ENCODE measurements around the gene PDE8A. TPM values are rescaled to one million over a fixed set of nuclear protein-coding genes. Genes with fewer than 3 reads are reported as not detected.
"Not testable (repeated sequence)": the region's sequence is repeated elsewhere in the genome, so short reads cannot be mapped to it uniquely, and the experiment has no call there.

The PDE8A gene
- total RNA-seq, 1 donor from 2014 or later, result 14.9 TPM

DNA sequence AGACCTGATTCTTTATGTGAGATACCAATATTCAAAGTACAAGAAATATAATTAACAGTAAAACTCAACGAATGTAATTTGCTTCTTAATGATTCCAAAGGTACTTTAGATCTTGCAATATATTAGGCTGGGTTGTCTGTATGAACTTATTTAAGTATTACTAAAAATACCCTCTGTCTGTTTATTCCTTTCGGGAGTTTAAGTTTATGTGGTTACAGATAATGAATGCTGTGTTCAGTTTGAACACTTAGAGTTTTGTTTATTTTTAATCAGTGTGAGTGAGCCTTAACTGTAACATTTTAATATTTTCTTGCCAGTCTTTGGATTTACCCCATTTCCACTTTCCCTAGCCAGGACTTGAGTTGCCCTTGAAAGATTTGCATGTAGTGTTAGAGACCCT lies 3.5 kb downstream of the PDE8A start:
- intact Hi-C loops (cut with micrococcal nuclease), result no loop called here
- DNase-seq, result no peak
- no peak for ATAC-seq

DNA sequence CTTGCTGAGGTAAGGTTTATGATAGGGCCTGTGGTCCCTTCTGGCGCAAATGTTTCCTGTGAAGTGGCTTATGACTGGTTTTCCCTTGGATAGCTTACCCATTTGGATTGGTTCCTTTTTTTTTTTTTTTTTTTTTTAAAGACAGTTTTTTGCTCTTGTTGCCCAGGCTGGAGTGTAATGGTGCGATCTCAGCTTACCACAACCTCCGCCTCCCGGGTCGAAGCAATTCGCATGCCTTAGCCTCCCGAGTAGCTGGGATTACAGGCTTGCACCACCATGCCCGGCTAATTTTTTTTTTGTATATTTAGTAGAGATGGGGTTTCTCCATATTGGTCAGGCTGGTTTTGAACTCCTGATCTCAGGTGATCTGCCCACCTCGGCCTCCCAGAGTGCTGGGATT lies 5.7 kb downstream of the PDE8A start:
- intact Hi-C loops (cut with micrococcal nuclease); ATAC-seq: not testable (repeated sequence)

DNA sequence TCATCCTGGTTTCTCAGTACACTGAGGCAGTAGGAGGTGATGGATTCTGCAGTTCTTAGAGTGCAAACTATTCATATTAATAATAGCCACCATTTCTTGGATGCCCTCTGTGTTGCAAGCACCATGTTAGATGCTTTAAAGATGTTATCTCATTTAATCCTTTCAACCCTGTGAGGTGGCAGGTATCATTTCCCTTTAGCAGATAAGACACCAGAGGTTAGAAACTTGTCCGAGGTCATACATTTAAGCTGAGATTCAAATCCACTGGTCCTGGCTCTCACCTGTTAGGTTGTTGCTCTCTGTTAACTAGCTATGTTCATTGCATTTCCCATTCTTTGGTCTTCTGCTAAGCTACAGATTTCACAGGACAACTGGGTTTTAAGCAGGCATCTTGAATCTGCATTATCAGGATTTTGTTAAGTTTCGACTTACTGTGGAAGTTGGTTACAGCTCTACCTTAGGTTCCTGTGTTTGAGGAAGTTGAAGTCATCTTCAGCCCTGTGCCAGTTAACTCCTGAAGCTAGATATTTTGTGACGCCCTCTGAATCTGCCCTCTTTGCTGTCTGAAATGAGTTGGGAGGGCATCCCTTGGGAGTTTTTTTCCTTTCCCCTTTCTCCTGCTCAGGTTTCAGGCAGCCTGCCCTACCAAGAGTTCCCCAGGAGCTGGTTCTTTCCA lies 6.4 kb downstream of the PDE8A start:
- intact Hi-C loops (cut with micrococcal nuclease), result no loop called here
- no peak for ATAC-seq
- DNase-seq, result no peak

More for the DNA sequence above, 5.7 kb downstream of the PDE8A start:
- not testable (repeated sequence) for DNase-seq

DNA sequence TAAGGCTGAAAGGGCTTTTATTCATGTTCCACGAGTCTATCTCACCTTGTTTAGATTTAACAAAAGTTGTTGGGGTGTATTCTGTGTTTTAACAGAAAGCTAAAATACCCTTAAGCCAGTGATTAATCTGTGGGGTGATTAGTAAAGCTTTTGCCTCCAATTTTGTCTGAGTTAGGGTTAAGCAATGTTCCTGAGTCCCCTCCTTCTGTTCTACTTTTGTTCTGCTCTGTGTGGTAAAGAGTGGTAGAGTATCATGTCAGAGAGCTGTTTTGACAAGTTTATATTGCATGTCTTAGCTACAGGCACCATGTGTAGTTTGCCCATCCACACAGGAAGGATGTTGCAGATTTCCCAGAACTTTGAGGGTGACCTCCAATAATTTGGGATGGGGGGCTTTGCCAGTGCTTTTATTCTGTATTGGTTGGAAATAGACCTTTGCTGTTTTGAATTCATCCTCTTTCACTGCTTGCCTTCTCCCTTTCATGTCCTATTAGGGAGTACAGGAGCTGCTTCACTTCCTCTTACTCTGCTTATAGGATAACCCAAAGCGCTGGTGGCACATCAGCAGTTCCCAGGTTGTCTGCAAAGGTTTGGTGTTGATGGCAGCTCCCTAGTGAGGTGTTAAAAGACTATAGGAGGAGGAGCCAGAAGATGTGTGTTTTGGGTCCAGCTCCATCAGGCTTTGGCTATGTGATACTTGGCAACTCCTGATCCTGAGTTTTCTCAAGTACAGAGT lies 7.4 kb downstream of the PDE8A start:
- intact Hi-C loops (cut with micrococcal nuclease), result no loop called here
- ATAC-seq (no peak), DNase-seq (no peak)

DNA sequence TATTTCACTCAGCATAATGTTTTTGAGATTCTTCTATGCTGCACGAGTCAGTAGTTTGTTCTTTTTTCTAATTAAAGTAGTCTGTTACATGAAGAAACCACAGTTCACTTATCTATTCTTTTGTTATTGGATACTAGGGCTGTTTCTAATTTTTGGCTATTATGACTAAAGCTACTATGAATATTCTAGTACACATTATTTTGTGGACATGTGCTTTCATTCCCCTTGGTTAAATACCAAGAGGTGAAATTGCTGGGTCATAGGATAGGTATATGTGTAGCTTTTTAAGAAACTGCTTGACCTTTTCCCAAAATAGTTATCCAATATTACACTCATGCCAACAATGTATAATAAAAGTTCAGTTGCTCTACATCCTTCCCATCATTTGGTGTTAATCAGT lies 8.9 kb downstream of the PDE8A start:
- ATAC-seq, result no peak
- intact Hi-C loops (cut with micrococcal nuclease), result no loop called here
- DNase-seq, result no peak

DNA sequence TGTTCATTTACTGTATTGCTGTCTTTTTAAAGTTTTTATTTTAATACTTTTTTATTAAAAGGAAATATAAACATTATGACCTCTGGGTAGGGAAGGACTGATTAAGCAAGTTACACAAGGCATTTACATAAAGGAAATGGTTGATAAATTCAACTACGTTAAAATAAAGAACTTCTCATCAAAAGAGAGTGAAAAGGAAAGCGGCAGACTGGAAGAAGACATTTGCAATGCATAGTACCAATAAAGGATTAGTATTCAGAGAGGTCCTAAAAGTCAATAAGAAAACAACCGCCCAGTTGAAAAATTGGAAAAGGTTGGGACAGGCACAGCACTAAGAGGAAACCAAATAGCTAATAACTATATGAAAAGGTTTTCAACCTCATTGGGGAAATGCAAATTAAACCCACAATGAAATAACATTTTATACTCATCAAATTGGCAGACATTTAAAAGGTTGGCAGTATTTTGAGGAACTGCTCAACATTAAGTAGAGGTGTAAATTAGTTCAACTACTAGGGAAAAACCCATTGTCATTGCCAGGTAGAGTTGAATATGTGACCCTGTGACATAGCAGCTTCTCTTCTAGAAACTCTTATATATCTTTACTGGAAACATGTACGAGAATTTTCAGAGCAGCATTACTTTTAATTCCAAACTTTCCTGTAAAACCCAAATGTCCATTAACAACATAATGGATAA lies 9.5 kb downstream of the PDE8A start:
- DNase-seq (no peak), ATAC-seq (no peak)
- intact Hi-C loops (cut with micrococcal nuclease), result no loop called here

DNA sequence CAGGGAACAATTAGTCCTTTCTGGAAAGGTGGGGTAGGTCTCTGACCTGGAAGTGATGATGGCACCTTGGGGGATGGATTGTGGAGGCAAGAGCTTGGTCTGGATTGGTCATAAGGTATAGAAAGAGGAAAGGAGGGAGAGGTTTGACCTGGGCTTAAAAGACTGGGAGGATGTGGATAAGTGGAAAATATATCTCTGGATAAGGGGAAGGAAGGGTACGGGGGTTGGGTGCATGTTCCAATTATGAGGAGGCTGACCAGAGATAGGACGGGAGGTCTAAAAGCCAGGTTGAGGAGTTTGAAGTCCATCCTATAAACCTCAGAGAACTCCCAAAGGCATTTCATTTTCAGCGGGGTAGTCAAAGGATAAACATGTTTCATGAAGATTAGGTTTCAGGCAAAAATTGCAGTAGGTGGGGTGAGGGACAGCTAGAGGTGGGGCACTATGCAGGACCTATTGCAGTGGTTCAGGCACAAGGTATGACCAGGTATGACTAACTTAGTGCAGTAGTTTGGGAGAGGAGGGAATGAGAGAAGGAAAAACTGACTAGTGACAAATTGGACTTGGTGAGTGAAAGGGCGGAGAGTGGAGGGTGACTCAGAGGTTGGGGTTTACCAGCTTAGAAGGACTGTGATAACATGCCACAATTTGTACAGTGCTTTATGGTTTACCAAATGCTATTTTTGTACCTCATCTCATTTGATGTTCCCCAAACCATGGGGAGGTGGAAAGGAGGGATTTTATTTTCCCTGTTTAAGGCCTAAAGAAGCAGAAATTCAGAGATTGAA lies 10.7 kb downstream of the PDE8A start:
- ATAC-seq, result peak; percentile 85
- intact Hi-C loops (cut with micrococcal nuclease), result no loop called here
- no peak for DNase-seq

DNA sequence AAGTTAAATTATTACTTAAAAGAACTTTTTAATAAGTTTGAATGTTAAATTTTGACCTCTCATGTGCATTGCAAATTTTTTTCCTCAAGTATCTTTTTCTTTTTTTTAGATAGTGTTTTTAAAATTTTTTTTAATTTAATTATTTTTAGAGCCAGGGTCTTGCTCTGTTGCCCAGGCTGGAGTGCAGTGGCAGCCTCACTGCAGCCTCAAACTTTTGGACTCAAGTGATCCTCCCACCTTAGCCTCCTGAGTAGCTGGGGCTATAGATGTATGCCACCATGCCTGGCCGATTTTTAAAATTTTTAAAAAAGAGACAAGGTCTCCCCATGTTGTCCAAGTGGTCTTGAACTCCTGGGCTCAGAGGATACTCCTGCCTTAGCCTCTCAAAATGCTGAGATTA lies 14.4 kb downstream of the PDE8A start:
- DNase-seq (no peak), ATAC-seq (no peak)
- intact Hi-C loops (cut with micrococcal nuclease), result no loop called here

DNA sequence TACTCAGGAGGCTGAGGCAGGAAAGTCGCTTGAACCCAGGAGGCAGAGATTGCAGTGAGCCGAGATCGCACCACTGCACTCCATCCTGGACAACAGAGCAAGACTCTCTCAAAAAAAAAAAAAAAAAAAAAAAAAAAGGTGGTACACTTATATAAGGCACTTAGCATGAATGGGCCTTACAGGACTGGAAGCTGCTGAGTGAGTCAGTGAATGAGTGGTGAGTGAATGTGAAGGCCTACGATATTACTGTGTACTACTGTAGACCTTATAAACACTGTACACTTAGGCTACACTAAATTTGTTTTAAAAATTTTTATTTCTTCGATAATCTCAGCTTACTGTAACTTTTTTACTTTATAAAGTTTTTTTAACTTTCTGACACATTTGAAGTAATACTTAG lies 15.1 kb downstream of the PDE8A start:
- intact Hi-C loops (cut with micrococcal nuclease); DNase-seq; ATAC-seq: not testable (repeated sequence)

DNA sequence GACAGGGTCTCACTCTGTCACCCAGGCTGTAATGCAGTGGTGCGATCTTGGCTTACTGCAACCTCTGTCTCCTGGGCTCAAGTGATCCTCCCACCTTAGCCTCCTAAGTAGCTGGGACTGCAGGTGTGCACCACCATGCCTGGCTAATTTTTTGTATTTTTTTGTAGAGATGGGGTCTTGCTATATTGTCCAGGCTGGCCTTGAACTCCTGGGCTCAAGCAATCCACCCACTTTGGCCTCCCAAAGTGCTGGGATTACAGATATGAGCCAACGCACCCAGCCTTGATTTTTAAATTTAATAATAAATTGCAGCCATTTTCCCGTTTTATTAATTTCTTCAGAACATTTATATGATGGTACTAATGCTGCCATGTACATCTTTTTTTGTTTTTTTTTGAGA lies 15.6 kb downstream of the PDE8A start:
- intact Hi-C loops (cut with micrococcal nuclease); DNase-seq; ATAC-seq: not testable (repeated sequence)

DNA sequence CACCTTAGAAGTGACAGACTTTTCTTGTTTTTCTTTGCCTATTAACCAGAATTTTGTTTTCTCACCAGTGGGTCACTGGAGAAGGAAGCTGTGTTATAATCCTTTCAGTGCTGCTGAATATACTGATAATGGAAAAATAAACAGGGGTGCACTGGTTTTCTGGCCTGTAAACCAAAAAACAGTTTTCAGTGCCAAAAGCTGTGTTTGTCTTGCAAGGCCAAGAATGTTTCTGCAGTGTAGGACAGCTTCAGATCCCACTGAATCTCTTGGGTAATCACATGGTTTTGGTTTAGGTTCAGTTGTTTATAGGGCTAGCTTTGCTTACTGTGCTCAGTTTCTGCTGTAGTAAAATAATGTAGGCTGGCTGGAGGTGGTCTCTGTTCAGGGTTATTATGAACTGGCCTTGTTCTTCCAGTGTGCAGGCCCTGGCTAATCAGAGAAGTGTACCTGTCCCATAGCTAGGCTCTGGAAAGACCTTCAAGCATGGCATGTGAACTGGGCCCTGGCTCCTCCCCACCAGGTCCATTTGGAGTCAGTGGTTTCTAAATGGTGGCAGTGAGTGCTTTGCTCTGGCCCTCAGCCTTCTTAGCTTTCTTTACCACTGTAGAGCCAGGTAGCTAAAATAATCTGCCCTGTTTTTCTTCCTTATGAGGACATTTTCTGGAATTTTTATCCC lies 18.7 kb downstream of the PDE8A start:
- intact Hi-C loops (cut with micrococcal nuclease), result no loop called here
- ATAC-seq (peak; percentile 71), DNase-seq (no peak)

DNA sequence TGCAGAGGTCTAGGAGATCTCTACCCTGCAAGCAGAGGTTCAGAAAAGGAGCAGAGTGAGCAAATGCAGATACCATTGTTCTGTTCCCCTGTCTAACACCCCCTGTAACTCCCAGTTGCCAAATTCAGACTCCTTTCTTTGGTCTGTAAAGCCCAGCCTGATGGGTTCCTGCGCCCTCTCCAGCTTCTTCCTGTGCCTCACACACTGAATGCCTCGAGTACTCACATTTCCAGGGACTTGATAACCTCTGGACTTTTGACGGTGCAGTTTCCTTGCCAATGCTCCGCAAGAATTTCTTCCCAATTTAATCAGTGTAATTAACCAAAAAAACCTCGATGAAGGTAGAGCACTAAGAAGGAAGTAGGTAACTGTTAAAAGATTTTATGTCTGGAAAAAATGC lies 19.3 kb downstream of the PDE8A start:
- intact Hi-C loops (cut with micrococcal nuclease), result no loop called here
- ATAC-seq (peak; percentile 27), DNase-seq (no peak)

DNA sequence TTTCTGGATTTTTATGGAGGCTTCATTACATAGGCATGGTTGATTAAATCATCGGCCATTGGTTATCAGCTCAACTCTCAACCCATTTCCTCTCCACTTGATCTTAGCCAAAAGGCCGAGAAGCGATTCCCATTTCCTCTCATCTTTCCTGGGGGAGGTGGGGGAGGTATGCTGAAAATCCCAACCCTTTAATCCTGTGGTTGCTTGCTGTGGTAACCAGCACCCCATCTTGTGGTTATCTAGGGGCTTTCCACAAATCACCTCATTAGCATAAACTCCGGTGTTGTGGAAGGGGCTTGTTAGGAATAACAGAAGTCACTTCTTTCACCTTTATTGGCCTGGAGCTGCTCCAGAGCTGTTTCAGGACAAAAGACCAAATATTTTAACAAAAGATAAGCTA lies 20.9 kb downstream of the PDE8A start:
- DNase-seq (no peak), ATAC-seq (no peak)
- intact Hi-C loops (cut with micrococcal nuclease), result no loop called here

DNA sequence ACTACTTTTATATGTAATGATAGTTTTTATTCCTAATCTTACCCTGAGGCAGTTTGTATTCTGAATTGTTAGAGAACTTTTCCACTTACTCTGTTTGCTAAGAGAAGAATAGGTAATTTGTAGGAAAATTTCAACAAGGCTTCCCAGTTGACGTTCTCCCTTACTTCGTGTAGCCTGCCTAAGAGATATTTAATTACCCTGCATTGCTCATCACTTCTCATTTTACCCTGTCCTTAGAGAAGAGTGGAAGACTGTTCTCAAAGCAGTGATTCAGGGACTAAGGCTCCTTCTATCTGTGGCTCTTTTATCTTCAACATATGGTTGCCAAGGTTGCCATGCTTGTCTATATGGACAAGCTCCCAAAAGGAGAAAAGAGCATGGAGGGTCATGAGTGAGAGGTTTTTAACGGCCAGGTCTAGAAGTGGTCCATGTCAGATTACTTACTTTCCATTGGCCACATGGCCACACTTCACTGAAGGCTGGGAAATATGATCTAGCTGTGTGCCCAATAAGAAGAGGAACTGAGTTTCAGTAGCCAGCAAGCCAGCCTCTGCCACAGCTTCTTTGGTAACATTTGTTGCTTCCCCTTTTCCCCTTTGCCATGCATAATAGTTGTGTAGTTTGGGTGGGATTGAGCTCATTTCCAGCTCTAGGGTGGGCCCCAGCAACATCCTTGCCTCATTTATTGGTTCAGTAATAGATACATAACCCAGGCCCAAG lies 22.1 kb downstream of the PDE8A start:
- ATAC-seq (no peak), DNase-seq (no peak)
- intact Hi-C loops (cut with micrococcal nuclease), result no loop called here

DNA sequence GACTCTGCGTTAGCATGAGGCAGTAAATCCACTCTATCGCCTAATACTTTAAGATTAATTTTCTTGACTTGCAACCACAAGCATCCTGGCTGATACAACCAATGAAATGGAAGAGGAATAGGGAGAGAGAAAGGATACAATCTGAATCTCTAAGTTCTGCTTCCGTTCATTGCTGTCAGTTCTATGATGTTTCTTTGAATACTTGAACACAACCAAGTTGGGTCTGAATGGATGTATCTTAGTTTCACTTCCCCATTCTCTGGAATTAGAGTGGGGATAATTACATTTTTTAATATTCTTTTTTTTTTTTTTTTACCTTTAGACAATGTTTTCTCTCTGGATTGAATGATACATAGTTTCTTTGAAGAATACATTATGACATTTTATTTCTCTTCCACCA lies 22.9 kb downstream of the PDE8A start:
- DNase-seq (no peak), ATAC-seq (no peak)
- intact Hi-C loops (cut with micrococcal nuclease), result no loop called here

DNA sequence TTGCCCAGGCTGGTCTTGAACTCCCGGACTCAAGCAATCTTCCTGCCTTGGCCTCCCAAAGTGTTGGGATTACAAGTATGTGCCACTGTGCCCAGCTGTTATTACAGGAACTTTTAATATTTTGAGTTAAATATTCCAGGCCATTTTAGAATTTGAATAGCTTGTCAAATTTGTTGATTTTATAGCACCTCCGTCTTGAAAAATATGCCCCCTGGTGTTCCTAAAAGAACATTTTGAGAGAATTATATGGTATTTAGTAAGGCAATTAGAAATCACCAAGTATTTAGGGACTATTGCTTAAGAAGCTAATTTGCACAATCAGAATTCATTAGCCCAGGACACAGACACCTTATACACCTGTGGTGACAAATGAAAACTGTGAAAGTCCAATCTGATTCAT lies 23.7 kb downstream of the PDE8A start:
- no peak for DNase-seq
- ATAC-seq, result no peak
- intact Hi-C loops (cut with micrococcal nuclease), result no loop called here

DNA sequence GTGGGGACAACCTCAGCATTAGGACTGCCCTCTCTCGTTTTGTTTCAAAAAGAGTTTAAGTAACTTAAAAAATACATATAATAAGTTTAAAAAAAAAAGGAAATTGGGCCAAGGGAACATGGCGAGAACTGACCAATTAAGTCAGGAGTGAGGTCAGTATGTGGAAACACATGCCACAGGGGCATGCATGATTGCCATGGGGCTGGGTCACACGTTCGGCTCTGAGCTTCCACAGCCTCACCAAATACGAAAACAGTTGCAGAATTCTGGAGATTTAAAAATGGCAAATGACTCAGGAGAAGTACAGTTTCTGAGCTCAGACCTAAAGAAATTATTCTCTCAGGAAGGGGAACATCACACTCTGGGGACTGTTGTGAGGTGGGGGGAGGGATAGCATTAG lies 24.1 kb downstream of the PDE8A start:
- intact Hi-C loops (cut with micrococcal nuclease), result no loop called here
- DNase-seq, result no peak
- ATAC-seq, result no peak

DNA sequence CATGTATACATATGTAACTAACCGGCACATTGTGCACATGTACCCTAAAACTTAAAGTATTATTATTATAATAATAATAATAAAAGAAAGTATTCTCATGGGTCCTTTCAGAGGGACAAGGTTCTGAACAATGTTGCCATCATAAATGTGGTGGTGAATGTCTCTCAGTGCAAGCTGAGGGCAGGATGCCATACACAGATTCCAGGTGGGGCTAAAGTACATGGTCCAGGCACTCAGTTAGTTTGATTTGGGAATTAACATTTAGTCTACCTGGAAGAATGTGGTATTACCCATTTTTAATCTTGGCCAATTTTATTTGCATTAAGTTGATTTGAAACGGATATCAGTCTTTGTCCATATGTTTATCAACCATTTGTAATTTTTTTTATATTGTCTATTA lies 24.5 kb downstream of the PDE8A start:
- no peak for ATAC-seq
- DNase-seq, result no peak
- intact Hi-C loops (cut with micrococcal nuclease), result no loop called here

DNA sequence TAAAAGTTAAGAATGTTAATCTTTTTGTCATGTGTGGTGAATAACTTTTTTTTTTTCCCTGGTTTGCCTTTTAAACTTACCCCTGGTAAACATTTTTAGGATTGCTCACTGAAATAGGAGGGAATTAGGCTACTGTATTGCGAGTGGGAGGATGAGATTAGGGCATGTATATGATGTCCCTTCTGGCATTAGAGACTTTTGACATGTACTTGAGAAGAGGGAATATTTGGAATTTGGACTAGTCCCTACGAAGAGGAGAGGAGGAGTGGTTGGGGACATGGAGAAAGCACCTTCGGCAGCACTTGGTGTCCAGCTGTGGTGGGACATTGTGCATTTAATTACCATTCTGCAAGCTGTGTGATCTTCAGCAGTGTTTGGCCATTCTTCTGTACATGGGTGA lies 25.0 kb downstream of the PDE8A start:
- intact Hi-C loops (cut with micrococcal nuclease), result no loop called here
- ATAC-seq, result no peak
- no peak for DNase-seq

Measured in left ventricle myocardium superior (tissue), 1 donor.